IMR-90 (cell line): ENCODE data around the gene GLIS1.

Source experiments
- FOS ChIP-seq: fragments of 150-350 bp; IDR thresholded peaks from 2 replicates; pipeline ENCODE4 v1.6.1; 2016; ENCODE audit warnings: low read depth, low read length
- NFE2L2 ChIP-seq: fragments of 150-350 bp; IDR thresholded peaks from 2 replicates; pipeline ENCODE4 v1.6.1; 2016; ENCODE audit warnings: low read depth, mild to moderate bottlenecking, low read length
- POLR2A ChIP-seq: IDR thresholded peaks from 2 replicates; pipeline ENCODE4 v1.6.1; 2012; ENCODE audit warnings: mild to moderate bottlenecking, low read depth, low read length
- TF ChIP-seq, protein P1 (sequence below): conservative IDR thresholded peaks from 2 replicates; pipeline ENCODE4 v1.5.1; 2012; ENCODE audit warnings: mild to moderate bottlenecking, low read depth, low read length, improper control_type of control experiment

DNA sequence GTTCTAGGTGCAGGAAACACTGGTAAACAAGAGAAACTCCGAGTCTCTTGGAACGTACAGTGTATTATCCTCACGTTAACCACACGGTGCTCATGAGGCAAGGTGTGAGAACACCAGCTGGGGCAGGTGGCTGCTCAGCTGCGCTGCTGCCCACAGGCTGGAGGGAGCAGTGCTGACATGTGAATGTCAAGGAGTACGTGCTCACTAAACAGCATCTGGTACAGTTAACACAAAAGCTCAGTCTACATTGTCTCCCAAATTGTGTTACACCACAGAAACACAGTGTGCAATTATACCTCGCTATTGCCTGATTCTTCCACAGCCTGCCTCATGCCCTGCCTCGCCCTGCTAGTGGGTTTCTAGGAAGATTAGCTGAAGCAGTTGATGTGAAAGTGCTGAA lies 138.4 kb downstream of the GLIS1 start:
- TF ChIP-seq, protein P1, sequence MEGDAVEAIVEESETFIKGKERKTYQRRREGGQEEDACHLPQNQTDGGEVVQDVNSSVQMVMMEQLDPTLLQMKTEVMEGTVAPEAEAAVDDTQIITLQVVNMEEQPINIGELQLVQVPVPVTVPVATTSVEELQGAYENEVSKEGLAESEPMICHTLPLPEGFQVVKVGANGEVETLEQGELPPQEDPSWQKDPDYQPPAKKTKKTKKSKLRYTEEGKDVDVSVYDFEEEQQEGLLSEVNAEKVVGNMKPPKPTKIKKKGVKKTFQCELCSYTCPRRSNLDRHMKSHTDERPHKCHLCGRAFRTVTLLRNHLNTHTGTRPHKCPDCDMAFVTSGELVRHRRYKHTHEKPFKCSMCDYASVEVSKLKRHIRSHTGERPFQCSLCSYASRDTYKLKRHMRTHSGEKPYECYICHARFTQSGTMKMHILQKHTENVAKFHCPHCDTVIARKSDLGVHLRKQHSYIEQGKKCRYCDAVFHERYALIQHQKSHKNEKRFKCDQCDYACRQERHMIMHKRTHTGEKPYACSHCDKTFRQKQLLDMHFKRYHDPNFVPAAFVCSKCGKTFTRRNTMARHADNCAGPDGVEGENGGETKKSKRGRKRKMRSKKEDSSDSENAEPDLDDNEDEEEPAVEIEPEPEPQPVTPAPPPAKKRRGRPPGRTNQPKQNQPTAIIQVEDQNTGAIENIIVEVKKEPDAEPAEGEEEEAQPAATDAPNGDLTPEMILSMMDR, result no peak
- TF ChIP-seq FOS (no peak), POLR2A (no peak), NFE2L2 (no peak)
